Heart left ventricle (tissue), 16 donors: ENCODE results near the gene ASXL1. TPM values are rescaled to one million over a fixed set of nuclear protein-coding genes. Genes with fewer than 3 reads are reported as not detected.
"Not testable (repeated sequence)": the region's sequence is repeated elsewhere in the genome, so short reads cannot be mapped to it uniquely, and the experiment has no call there.

Experiments used
- ATAC-seq, 4 donors: fragments of 200-7000 bp; cut with Tn5 transposase; one replicate each; pipeline ENCODE4 v1.9.1; 2020 to 2022; ENCODE audit warnings: moderate library complexity in 4 of 4, mild to moderate bottlenecking in 3 of 4, moderate number of reproducible peaks in 1 of 4
- DNase-seq, 5 donors: peaks; one replicate each; pipeline ENCODE4 v3.0.0-alpha.2; 2020
- H3K27ac ChIP-seq, 12 donors: fragments of 200-600 bp; sonication (generic) in 4 of 12; one replicate each; pipeline versions ENCODE4 v1.5.0 to v1.8.0; 2016 to 2022; ENCODE audit warnings: mild to moderate bottlenecking in 2 of 12
- H3K27me3 ChIP-seq, 9 donors: fragments of 200-600 bp; sonication (generic) in 2 of 9; one replicate each; pipeline versions ENCODE4 v1.5.1 to v1.8.0; 2016 to 2022; ENCODE audit warnings: mild to moderate bottlenecking in 3 of 9
- H3K36me3 ChIP-seq, 9 donors: fragments of 200-600 bp; sonication (generic) in 2 of 9; one replicate each; pipeline versions ENCODE4 v1.5.0 to v1.8.0; 2018 to 2022; ENCODE audit warnings: mild to moderate bottlenecking in 2 of 9
- H3K4me1 ChIP-seq, 12 donors: fragments of 200-600 bp; sonication (generic) in 4 of 12; one replicate each; pipeline versions ENCODE4 v1.5.0 to v1.8.0; 2016 to 2022; ENCODE audit warnings: mild to moderate bottlenecking in 3 of 12
- H3K4me3 ChIP-seq, 12 donors: fragments of 200-600 bp; sonication (generic) in 4 of 12; one replicate each; pipeline versions ENCODE4 v1.5.0 to v1.8.0; 2017 to 2022; ENCODE audit warnings: mild to moderate bottlenecking in 9 of 12, moderate library complexity in 4 of 12
- H3K9me3 ChIP-seq, 12 donors: fragments of 200-600 bp; sonication (generic) in 4 of 12; one replicate each; pipeline versions ENCODE4 v1.5.0 to v1.8.0; 2016 to 2022; ENCODE audit warnings: mild to moderate bottlenecking in 1 of 12
- CTCF ChIP-seq, 12 donors: fragments of 200-600 bp; sonication (generic) in 4 of 12; IDR thresholded peaks; one replicate each; pipeline versions ENCODE4 v1.5.0 to v1.8.0; 2018 to 2022; ENCODE audit warnings: antibody characterized with exemption in 12 of 12, mild to moderate bottlenecking in 5 of 12
- POLR2A ChIP-seq, 2 donors: fragments of 450-650 bp; IDR thresholded peaks; one replicate each; pipeline ENCODE4 v1.6.1; 2017; ENCODE audit warnings: antibody characterized with exemption in 2 of 2, mild to moderate bottlenecking in 2 of 2, moderate library complexity in 2 of 2
- WGBS, 4 donors: extraction: QIAGEN DNeasy Blood & Tissue Kit in 2 of 4; methylation state at CpG; one replicate each; pipeline versions ENCODE4 v1.1.5 to v1.1.7; 2013 to 2018; 5-methylcytosine and 5-hydroxymethylcytosine counted together
- intact Hi-C, 10 donors: fragments of 100-400 bp; cut with DNase I; formaldehyde crosslinking; loops; one replicate each; pipeline versions ENCODE4 v1.11.1 to v1.14.2; 2022
- polyA plus RNA-seq, 2 donors: library from polyadenylated mRNA; stranded (reverse); fragments of 200-250 nt; gene quantifications; one replicate each; pipeline ENCODE4 v1.2.3, GENCODE V29; 2013
- total RNA-seq, 9 donors: library from RNA; depleted of rRNA in 2 of 9; stranded (reverse); fragments of >200 nt in 2 of 9; fragmentation: NEBNext Ultra II Directional in 3 of 9; extraction: Animal tissue kit (Norgen Biotek cat#: 25700) in 3 of 9; gene quantifications; one replicate each; pipeline versions ENCODE4 v1.1.0 to v1.2.4, GENCODE V29; 2016 to 2023
- donor health status: ischemic (EF 13 %, LVEDD 7.1; RV severe dilation, severe dysfunction).
- donor health status: healthy with polysubstance abuse.
- donor health status: DM: no; HTN: yes; CAD: no.
- donor health status: DM: no; HTN: no; CAD: no.
- donor health status: ischemic (EF 25% LVEDD 6.9; RV normal size, moderate dysfunction).
- donor health status: ischemic (EF 25% LVEDD 5.7; RV mildly dilated, moderate dysfunction).
- donor health status: healthy.
- donor health status: DM: yes; HTN: yes; CAD: no.
- donor health status: ischemic (EF 35%, LVEDD 5.7; RV mildly dilated, moderate dysfunction).
- donor health status: nonischemic (EF 11% LVEDD 7.7; RV severe dilation, severe dysfunction).
- donor health status: DM: yes; HTN: yes; CAD: no.
- donor health status: PGD.
- donor health status: ischemic (EF 29% LVEDD 5.4; RV normal size, mild dysfunction).
- donor health status: nonischemic (EF 23%, LVEDD 6.1; RV moderate dilation, normal function).

ASXL1 gene
- total and polyA plus RNA-seq, 11 donors: 15.1 to 50.1 (median 26.5) TPM

DNA sequence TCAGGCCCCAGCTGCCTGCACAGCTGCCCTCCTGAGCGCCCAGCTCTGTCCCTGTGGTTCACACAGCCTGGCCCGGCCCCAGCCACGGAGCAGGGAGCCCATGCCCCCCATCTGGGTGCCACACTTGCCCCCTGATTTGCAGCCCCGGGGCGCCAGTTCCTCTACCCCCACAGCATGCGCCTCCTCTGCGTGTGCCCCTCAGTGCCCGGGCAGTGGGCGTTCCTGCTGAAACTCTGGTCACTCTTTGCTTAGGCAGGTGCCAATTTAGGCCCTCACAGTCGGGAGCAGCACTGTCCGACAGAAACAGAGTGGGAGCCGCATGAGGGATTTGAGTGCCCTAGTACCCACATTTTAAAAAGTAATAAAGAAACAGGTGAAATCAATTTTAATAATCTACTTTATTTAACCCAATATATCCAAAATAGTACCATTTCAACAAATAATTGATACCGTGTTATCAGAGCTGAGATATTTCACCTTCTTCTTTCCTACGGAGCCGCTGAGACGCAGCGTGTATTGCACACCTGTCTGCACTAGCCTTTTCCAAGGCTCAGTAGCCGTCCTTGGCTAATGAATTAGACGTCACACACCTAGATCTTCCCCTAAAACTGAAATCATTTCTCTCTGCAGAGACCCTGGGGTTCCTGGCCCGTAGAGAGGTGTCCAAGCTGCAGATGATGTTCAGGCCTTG, 106.4 kb downstream of the ASXL1 start:
- H3K4me1 ChIP-seq: peaks cover 3 to 61% (median 36%) of the 10 kb centered on the region in 12 donors
- intact Hi-C loops: no loop called here
- H3K27ac ChIP-seq: peak overlapping the region in 1 of 12 donors; percentile 82
- H3K36me3 ChIP-seq: peaks cover 0 to 4% (median 0%) of the 10 kb centered on the region in 9 donors
- TF ChIP-seq POLR2A (IDR thresholded peaks at IDR 0.05) (no peak), CTCF (IDR thresholded peaks at IDR 0.05) (no peak)
- WGBS, 4 donors: 91 to 96% (median 93%) methylated on average over 16 to 20 of the region's 20 CpGs
- no peak for ATAC-seq
- no peaks in the 10 kb centered on the region for H3K9me3 ChIP-seq
- H3K4me3 ChIP-seq: no peak overlapping the region
- DNase-seq: peak in 1 of 5 donors; percentile 38
- no peaks in the 10 kb centered on the region for H3K27me3 ChIP-seq

- Histone ChIP-seq H3K36me3 (no peaks in the 10 kb centered on the region), H3K27ac (peak overlapping the region in 8 of 12 donors; percentile 30 to 82 (median 68)), H3K9me3 (no peaks in the 10 kb centered on the region), H3K27me3 (no peaks in the 10 kb centered on the region), H3K4me3 (no peak overlapping the region), H3K4me1 (peaks cover 3 to 66% (median 38%) of the 10 kb centered on the region in 12 donors)
- ATAC-seq (peak; percentile 13 to 74 (median 45)), DNase-seq (peak; percentile 69 to 86 (median 78))
- WGBS, 4 donors: 64 to 74% (median 69%) methylated on average over 21 to 24 of the region's 24 CpGs
- TF ChIP-seq CTCF (IDR thresholded peaks at IDR 0.05) (no peak), POLR2A (IDR thresholded peaks at IDR 0.05) (no peak)
- intact Hi-C loops: no loop called here
These were observed 107.2 kb downstream of the ASXL1 start for GRCh38 chr20:32465092-32465900.

DNA sequence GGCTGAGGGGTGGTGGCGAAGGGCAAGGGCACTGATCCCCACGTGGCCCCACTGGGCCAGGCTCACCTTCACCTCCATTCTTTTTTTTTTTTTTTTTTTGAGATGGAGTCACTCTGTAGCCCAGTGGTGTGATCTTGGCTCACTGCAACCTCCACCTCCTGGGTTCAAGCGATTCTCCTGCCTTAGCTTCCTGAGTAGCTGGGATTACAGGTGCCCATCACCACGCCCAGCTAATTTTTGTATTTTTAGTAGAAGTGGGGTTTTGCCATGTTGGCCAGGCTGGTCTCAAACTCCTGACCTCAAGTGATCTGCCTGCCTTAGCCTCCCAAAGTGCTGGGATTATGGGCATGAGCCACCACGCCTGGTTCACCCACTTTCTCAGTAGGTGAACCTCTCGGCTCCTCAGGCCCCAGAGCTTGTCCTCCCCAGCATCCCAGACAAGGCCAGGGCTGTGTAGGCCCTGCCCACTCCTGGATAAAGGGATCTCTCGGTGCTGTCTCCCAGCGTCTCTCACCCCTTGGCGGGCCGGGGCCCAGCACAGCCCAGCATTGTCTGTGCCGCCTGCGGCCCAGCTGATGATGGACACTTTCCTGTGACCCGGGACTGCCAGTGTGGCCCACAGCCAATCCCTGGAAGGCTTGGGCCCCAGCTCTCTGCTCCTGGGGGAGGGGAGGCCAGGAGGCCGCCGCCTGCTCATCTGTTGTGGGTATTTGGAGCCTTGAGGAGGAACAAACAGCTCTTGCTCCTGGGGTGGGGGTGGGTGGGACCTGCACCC, 108.0 kb downstream of the ASXL1 start:
- ATAC-seq: peak in 3 of 4 donors; percentile 8 to 32 (median 11)

GRCh38 chr20:32466739-32467505, 108.8 kb downstream of the ASXL1 start:
- no peak for ATAC-seq
- H3K36me3 ChIP-seq: peaks cover 0 to 6% (median 0%) of the 10 kb centered on the region in 9 donors
- peaks cover 3 to 81% (median 51%) of the 10 kb centered on the region in 12 donors for H3K4me1 ChIP-seq
- TF ChIP-seq POLR2A (IDR thresholded peaks at IDR 0.05): no peak
- TF ChIP-seq CTCF (IDR thresholded peaks at IDR 0.05): no peak
- 82 to 87% (median 84%) methylated on average over 14 to 16 of the region's 16 CpGs for WGBS, 4 donors
- no peaks in the 10 kb centered on the region for H3K9me3 ChIP-seq
- DNase-seq: peak in 2 of 5 donors; percentile 23 to 52
- no peaks in the 10 kb centered on the region for H3K27me3 ChIP-seq
- H3K27ac ChIP-seq: peak overlapping the region in 7 of 12 donors; percentile 25 to 82 (median 69)
- no peak overlapping the region for H3K4me3 ChIP-seq
- intact Hi-C loops: loop anchor here in 1 of 10 donors (1.0 kb wide), 1 partner anchor 17 kb away; no protein-coding TSS in a partner anchor

More for the DNA sequence above, 108.0 kb downstream of the ASXL1 start:
- intact Hi-C loops: loop anchor here in 1 of 10 donors (1.0 kb wide), 1 partner anchor 18 kb away; no protein-coding TSS in a partner anchor
- peak overlapping the region in 9 of 12 donors; percentile 8 to 82 (median 68) for H3K27ac ChIP-seq
- H3K27me3 ChIP-seq, H3K4me3 ChIP-seq, H3K36me3 ChIP-seq, H3K9me3 ChIP-seq: not testable (repeated sequence)
- peak in 4 of 5 donors; percentile 31 to 67 (median 48) for DNase-seq
- peaks cover 3 to 74% (median 46%) of the 10 kb centered on the region in 12 donors for H3K4me1 ChIP-seq
- 62 to 71% (median 68%) methylated on average over 9 to 15 of the region's 15 CpGs for WGBS, 4 donors
